Upper lobe of right lung (tissue), 1 donor: Measurements from ENCODE around the gene FGD6. TPM values are rescaled to one million over a fixed set of nuclear protein-coding genes. Genes with fewer than 3 reads are reported as not detected.

Experiments used
- ATAC-seq: fragments of 200-7000 bp; cut with Tn5 transposase; one replicate; pipeline ENCODE4 v1.9.1; 2020; ENCODE audit warnings: mild to moderate bottlenecking, moderate library complexity
- DNase-seq: peaks from one replicate; pipeline ENCODE4 v3.0.0-alpha.2; 2020
- H3K27ac ChIP-seq: fragments of 200-600 bp; one replicate; pipeline ENCODE4 v1.8.0; 2022
- H3K27me3 ChIP-seq: fragments of 200-600 bp; one replicate; pipeline ENCODE4 v1.8.0; 2022; ENCODE audit warnings: mild to moderate bottlenecking
- H3K36me3 ChIP-seq: fragments of 200-600 bp; one replicate; pipeline ENCODE4 v1.8.0; 2022
- H3K4me1 ChIP-seq: fragments of 200-600 bp; one replicate; pipeline ENCODE4 v1.8.0; 2022
- H3K4me3 ChIP-seq: fragments of 200-600 bp; one replicate; pipeline ENCODE4 v1.8.0; 2022; ENCODE audit warnings: mild to moderate bottlenecking
- H3K9me3 ChIP-seq: fragments of 200-600 bp; one replicate; pipeline ENCODE4 v1.8.0; 2022
- intact Hi-C: fragments of 100-400 bp; cut with DNase I; formaldehyde crosslinking; loops from one replicate; pipeline ENCODE4 v1.11.0; 2022
- total RNA-seq: library from RNA; stranded (reverse); fragmentation: NEBNext Ultra II Directional; extraction: Animal tissue kit (Norgen Biotek cat#: 25700); gene quantifications from one replicate; pipeline ENCODE4 v1.2.1, GENCODE V29; 2021
- TF ChIP-seq, protein P1 (sequence below): fragments of 200-600 bp; IDR thresholded peaks from one replicate; pipeline ENCODE4 v1.8.0; 2022; ENCODE audit warnings: antibody characterized with exemption
- donor health status: DM: no; HTN: yes; CAD: no; lungs with severe emphysema.

Gene FGD6
- total RNA-seq, 1 donor from 2014 or later: 28.8 TPM

DNA sequence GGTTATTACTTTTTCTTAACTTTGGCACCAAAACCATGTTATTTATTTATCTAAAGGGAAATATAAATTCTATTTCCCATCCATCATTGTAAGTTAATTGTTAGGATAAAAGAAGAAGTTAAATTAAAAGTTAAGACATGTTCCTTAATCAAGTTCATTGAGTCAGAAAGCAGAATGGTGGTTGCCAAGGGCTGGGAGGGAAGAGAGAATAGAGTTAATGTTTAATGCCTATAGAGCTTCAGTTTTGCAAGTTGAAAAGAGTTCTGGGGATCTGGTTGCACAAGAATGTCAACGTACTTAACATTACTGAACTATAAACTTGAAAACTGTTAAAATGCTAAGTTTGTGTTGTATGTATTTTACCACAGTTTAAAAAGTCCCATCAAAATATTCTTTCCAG lies 80.7 kb downstream of the FGD6 start:
- intact Hi-C loops: no loop called here
- H3K27me3 ChIP-seq: no peaks in the 10 kb centered on the region
- H3K27ac ChIP-seq: no peak overlapping the region
- H3K4me1 ChIP-seq: peaks cover 16% of the 10 kb centered on the region
- H3K4me3 ChIP-seq: no peak overlapping the region
- peak; percentile 29 for ATAC-seq
- TF ChIP-seq, protein P1, sequence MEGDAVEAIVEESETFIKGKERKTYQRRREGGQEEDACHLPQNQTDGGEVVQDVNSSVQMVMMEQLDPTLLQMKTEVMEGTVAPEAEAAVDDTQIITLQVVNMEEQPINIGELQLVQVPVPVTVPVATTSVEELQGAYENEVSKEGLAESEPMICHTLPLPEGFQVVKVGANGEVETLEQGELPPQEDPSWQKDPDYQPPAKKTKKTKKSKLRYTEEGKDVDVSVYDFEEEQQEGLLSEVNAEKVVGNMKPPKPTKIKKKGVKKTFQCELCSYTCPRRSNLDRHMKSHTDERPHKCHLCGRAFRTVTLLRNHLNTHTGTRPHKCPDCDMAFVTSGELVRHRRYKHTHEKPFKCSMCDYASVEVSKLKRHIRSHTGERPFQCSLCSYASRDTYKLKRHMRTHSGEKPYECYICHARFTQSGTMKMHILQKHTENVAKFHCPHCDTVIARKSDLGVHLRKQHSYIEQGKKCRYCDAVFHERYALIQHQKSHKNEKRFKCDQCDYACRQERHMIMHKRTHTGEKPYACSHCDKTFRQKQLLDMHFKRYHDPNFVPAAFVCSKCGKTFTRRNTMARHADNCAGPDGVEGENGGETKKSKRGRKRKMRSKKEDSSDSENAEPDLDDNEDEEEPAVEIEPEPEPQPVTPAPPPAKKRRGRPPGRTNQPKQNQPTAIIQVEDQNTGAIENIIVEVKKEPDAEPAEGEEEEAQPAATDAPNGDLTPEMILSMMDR: no peak
- no peaks in the 10 kb centered on the region for H3K9me3 ChIP-seq
- DNase-seq: no peak
- peaks cover 27% of the 10 kb centered on the region for H3K36me3 ChIP-seq

DNA sequence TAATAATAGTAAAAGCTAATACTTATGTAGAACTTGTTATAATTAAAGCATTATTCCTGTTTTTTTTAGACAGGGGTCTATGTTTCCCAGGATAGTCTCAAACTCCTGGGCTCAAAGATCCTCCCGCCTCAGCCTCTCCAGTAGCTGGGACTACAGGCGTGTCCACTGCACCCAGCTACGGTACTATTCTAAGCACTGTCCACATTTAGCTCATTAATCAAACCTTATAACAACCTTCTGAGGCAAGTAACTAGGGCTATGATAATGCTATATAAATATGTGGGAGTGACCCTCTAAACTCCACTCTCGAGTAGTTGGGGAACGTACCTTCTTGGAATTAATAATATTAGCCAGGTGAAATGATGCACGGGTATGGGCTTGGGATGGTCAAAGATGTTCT lies 83.2 kb downstream of the FGD6 start:
- no peaks in the 10 kb centered on the region for H3K9me3 ChIP-seq
- H3K27me3 ChIP-seq: no peaks in the 10 kb centered on the region
- H3K4me1 ChIP-seq: peaks cover 22% of the 10 kb centered on the region
- DNase-seq: no peak
- intact Hi-C loops: no loop called here
- no peak overlapping the region for H3K4me3 ChIP-seq
- ATAC-seq: no peak
- TF ChIP-seq, protein P1: no peak
- H3K36me3 ChIP-seq: peaks cover 27% of the 10 kb centered on the region
- H3K27ac ChIP-seq: no peak overlapping the region

DNA sequence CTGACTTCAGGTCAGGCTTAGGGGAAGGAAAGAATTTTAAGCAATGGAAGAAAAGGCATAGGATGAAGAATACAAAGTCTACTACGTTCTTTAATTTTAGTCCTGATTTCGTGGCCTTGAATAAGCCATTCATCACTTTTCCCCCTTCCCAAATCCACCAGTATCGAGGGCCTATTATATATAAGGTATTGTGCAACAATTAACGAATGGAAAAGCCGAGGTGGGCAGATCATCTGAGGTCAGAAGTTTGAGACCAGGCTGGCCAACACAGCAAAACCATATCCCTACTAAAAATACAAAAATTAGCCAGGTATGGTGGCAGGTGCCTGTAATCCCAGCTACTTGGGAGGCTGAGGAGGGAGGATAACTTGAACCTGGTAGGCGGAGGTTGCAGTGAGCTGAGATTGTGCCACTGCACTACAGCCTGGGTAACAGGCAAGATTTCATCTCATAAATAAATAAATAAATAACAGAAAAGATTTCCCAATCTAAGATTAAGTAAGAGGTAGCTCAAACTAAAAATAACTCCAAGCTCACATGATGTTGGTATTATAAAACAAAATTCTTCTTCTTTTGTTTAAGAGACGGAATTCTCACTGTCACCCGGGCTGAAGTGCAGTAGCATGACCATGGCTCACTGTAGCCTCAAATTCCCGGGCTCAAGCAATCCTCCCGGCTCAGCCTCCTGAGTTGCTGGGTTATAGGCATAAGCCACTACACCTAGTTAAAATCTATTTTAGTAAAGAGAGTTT lies 85.5 kb downstream of the FGD6 start:
- TF ChIP-seq, protein P1: no peak
- ATAC-seq: peak; percentile 39

GRCh38 chr12:95130096-95130495 lies 87.2 kb downstream of the FGD6 start:
- Histone ChIP-seq H3K27ac (no peak overlapping the region), H3K27me3 (no peaks in the 10 kb centered on the region), H3K4me1 (peaks cover 16% of the 10 kb centered on the region), H3K4me3 (no peak overlapping the region), H3K36me3 (peaks cover 28% of the 10 kb centered on the region), H3K9me3 (no peaks in the 10 kb centered on the region)
- TF ChIP-seq, protein P1: no peak
- ATAC-seq (no peak), DNase-seq (no peak)
- intact Hi-C loops: no loop called here

More for the DNA sequence above, 85.5 kb downstream of the FGD6 start:
- H3K4me1 ChIP-seq: peaks cover 22% of the 10 kb centered on the region
- intact Hi-C loops: no loop called here
- peaks cover 30% of the 10 kb centered on the region for H3K36me3 ChIP-seq
- no peaks in the 10 kb centered on the region for H3K9me3 ChIP-seq
- H3K27me3 ChIP-seq: no peaks in the 10 kb centered on the region
- no peak overlapping the region for H3K4me3 ChIP-seq
- H3K27ac ChIP-seq: peak overlapping the region; percentile 1
- no peak for DNase-seq

GRCh38 chr12:95129115-95129514 lies 88.2 kb downstream of the FGD6 start:
- DNase-seq (no peak), ATAC-seq (no peak)
- H3K4me3 ChIP-seq: no peak overlapping the region
- no peak overlapping the region for H3K27ac ChIP-seq
- intact Hi-C loops: no loop called here
- H3K36me3 ChIP-seq: peaks cover 23% of the 10 kb centered on the region
- no peaks in the 10 kb centered on the region for H3K9me3 ChIP-seq
- peaks cover 16% of the 10 kb centered on the region for H3K4me1 ChIP-seq
- no peaks in the 10 kb centered on the region for H3K27me3 ChIP-seq
- TF ChIP-seq, protein P1: no peak
